ENCODE results near the gene SLC25A51. TPM values are rescaled to one million over a fixed set of nuclear protein-coding genes. Genes with fewer than 3 reads are reported as not detected.

SLC25A51 gene
- total RNA-seq, 1 experiment from 2014 or later, result 23.4 TPM

DNA sequence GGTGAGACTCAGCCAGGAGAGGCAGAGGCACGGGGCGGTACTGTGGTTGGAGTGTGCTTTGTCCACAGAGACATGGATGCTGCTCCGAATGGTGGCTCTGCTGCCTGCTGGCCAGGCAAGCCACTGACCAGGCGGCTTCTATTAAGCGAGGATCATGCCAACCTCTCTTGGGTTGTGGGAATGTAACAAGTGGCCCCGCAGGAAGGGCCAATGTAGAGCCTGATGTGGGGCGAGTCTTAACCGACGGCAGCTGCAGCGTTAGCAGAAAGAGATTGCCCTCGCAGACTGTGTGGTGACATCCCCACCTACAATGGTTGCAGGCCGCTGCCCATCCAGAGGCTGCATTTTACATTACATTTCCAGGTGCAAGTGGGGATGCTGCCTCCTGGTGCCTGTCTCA lies 46.6 kb upstream of the SLC25A51 start:
- no peak for DNase-seq (ENCODE audit: low read depth, low spot score)
- no peak for TF ChIP-seq TCF7L2 (IDR thresholded peaks at IDR 0.05; ENCODE audit: low read depth, low read length)
- TF ChIP-seq CTCF (IDR thresholded peaks at IDR 0.05), result no peak
- no peak for TF ChIP-seq SIN3A (IDR thresholded peaks at IDR 0.05; ENCODE audit: borderline replicate concordance, insufficient read depth, low read depth, low read length)
- TF ChIP-seq POLR2AphosphoS5 (IDR thresholded peaks at IDR 0.05; ENCODE audit: low read depth, low read length), result no peak
- TF ChIP-seq, protein P1, sequence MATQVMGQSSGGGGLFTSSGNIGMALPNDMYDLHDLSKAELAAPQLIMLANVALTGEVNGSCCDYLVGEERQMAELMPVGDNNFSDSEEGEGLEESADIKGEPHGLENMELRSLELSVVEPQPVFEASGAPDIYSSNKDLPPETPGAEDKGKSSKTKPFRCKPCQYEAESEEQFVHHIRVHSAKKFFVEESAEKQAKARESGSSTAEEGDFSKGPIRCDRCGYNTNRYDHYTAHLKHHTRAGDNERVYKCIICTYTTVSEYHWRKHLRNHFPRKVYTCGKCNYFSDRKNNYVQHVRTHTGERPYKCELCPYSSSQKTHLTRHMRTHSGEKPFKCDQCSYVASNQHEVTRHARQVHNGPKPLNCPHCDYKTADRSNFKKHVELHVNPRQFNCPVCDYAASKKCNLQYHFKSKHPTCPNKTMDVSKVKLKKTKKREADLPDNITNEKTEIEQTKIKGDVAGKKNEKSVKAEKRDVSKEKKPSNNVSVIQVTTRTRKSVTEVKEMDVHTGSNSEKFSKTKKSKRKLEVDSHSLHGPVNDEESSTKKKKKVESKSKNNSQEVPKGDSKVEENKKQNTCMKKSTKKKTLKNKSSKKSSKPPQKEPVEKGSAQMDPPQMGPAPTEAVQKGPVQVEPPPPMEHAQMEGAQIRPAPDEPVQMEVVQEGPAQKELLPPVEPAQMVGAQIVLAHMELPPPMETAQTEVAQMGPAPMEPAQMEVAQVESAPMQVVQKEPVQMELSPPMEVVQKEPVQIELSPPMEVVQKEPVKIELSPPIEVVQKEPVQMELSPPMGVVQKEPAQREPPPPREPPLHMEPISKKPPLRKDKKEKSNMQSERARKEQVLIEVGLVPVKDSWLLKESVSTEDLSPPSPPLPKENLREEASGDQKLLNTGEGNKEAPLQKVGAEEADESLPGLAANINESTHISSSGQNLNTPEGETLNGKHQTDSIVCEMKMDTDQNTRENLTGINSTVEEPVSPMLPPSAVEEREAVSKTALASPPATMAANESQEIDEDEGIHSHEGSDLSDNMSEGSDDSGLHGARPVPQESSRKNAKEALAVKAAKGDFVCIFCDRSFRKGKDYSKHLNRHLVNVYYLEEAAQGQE (IDR thresholded peaks at IDR 0.05; ENCODE audit: insufficient read depth in 1 of 2, low read depth in 2 of 2, low read length in 1 of 2), result no peak
- ATAC-seq, result no peak
- intact Hi-C loops (cut with micrococcal nuclease; ENCODE audit: unreplicated experiment), result no loop called here
- H3K27me3 ChIP-seq (ENCODE audit: control insufficient read depth, insufficient read depth, low read length), result no peaks in the 10 kb centered on the region
- ChIA-PET POLR2A (no interaction called here), CTCF (no interaction called here)
- H3K27ac ChIP-seq (ENCODE audit: low read length), result no peak overlapping the region
- BruUV-seq (replicated peaks), result no TSS peak
- H3K9me3 ChIP-seq (ENCODE audit: control insufficient read depth, insufficient read depth, low read depth, low read length), result no peaks in the 10 kb centered on the region
- peaks cover 32% of the 10 kb centered on the region for H3K4me1 ChIP-seq (ENCODE audit: control insufficient read depth, insufficient read depth, low read length)
- no peak overlapping the region for H3K4me3 ChIP-seq (ENCODE audit: low read depth in 2 of 2, low read length in 2 of 2)
- in situ Hi-C loops (cut with HindIII; ENCODE audit: low pct_unique_long_range_greater_than_20kb, low sequenced_read_pairs), result no loop called here
- peaks cover 6% of the 10 kb centered on the region for H3K36me3 ChIP-seq (ENCODE audit: control insufficient read depth, insufficient read depth, low read length)

GRCh38 chr9:37949576-37949975 lies 45.6 kb upstream of the SLC25A51 start:
- H3K36me3 ChIP-seq (ENCODE audit: control insufficient read depth, insufficient read depth, low read length), result peaks cover 2% of the 10 kb centered on the region
- ATAC-seq (no peak), DNase-seq (ENCODE audit: low read depth, low spot score) (no peak)
- intact Hi-C loops (cut with micrococcal nuclease; ENCODE audit: unreplicated experiment), result no loop called here
- H3K4me1 ChIP-seq (ENCODE audit: control insufficient read depth, insufficient read depth, low read length), result peaks cover 33% of the 10 kb centered on the region
- POLR2A ChIA-PET, result no interaction called here
- H3K9me3 ChIP-seq (ENCODE audit: control insufficient read depth, insufficient read depth, low read depth, low read length), result no peaks in the 10 kb centered on the region
- no peak overlapping the region for H3K27ac ChIP-seq (ENCODE audit: low read length)
- H3K27me3 ChIP-seq (ENCODE audit: control insufficient read depth, insufficient read depth, low read length), result no peaks in the 10 kb centered on the region
- CTCF ChIA-PET, result no interaction called here
- TF ChIP-seq TCF7L2 (IDR thresholded peaks at IDR 0.05; ENCODE audit: low read depth, low read length) (no peak), SIN3A (IDR thresholded peaks at IDR 0.05; ENCODE audit: borderline replicate concordance, insufficient read depth, low read depth, low read length) (no peak), CTCF (IDR thresholded peaks at IDR 0.05) (no peak), POLR2AphosphoS5 (IDR thresholded peaks at IDR 0.05; ENCODE audit: low read depth, low read length) (no peak)
- TF ChIP-seq, protein P1 (IDR thresholded peaks at IDR 0.05; ENCODE audit: insufficient read depth in 1 of 2, low read depth in 2 of 2, low read length in 1 of 2), result no peak
- in situ Hi-C loops (cut with HindIII; ENCODE audit: low pct_unique_long_range_greater_than_20kb, low sequenced_read_pairs), result no loop called here
- H3K4me3 ChIP-seq (ENCODE audit: low read depth in 2 of 2, low read length in 2 of 2), result no peak overlapping the region
- no TSS peak for BruUV-seq (replicated peaks)
